HG02973 (cell line): ENCODE results near the gene NDUFV2.
"Not testable (repeated sequence)": the region's sequence is repeated elsewhere in the genome, so short reads cannot be mapped to it uniquely, and the experiment has no call there.

ENCODE experiments used
- ATAC-seq: cut with Tn5 transposase; IDR thresholded peaks from one replicate; pipeline ENCODE4 v1.9.1; 2021; ENCODE audit warnings: moderate library complexity; ENCODE audit not compliant: unreplicated experiment

Gene NDUFV2

GRCh38 chr18:9147440-9148202 lies 45.1 kb downstream of the NDUFV2 start:
- peak; percentile 46 for ATAC-seq

GRCh38 chr18:9148203-9148552 lies 45.7 kb downstream of the NDUFV2 start:
- ATAC-seq: no peak

- ATAC-seq: no peak
Observed at GRCh38 chr18:9150121-9150520, 47.6 kb downstream of the NDUFV2 start.

GRCh38 chr18:9153256-9153655 lies 50.8 kb downstream of the NDUFV2 start:
- no peak for ATAC-seq

GRCh38 chr18:9156604-9157249 lies 54.2 kb downstream of the NDUFV2 start:
- ATAC-seq: no peak

GRCh38 chr18:9157806-9158205 lies 55.3 kb downstream of the NDUFV2 start:
- no peak for ATAC-seq

GRCh38 chr18:9160014-9160413 lies 57.5 kb downstream of the NDUFV2 start:
- ATAC-seq: no peak

GRCh38 chr18:9162663-9163062 lies 60.2 kb downstream of the NDUFV2 start:
- ATAC-seq: not testable (repeated sequence)

GRCh38 chr18:9164149-9164548 lies 61.6 kb downstream of the NDUFV2 start:
- ATAC-seq: not testable (repeated sequence)

- not testable (repeated sequence) for ATAC-seq
Observed at GRCh38 chr18:9165883-9166282, 63.4 kb downstream of the NDUFV2 start.

- ATAC-seq: not testable (repeated sequence)
Observed at GRCh38 chr18:9169515-9169914, 67.0 kb downstream of the NDUFV2 start.

GRCh38 chr18:9171919-9172318 lies 69.4 kb downstream of the NDUFV2 start:
- not testable (repeated sequence) for ATAC-seq

- no peak for ATAC-seq
Observed at GRCh38 chr18:9172506-9173127, 70.1 kb downstream of the NDUFV2 start.

GRCh38 chr18:9173770-9174233 lies 71.3 kb downstream of the NDUFV2 start:
- ATAC-seq: no peak

GRCh38 chr18:9174302-9174701 lies 71.8 kb downstream of the NDUFV2 start:
- no peak for ATAC-seq

- no peak for ATAC-seq
Observed at GRCh38 chr18:9175115-9175514, 72.6 kb downstream of the NDUFV2 start.

- no peak for ATAC-seq
Observed at GRCh38 chr18:9177031-9177430, 74.5 kb downstream of the NDUFV2 start.

GRCh38 chr18:9177466-9177865 lies 75.0 kb downstream of the NDUFV2 start:
- no peak for ATAC-seq

- ATAC-seq: no peak
Observed at GRCh38 chr18:9178557-9178956, 76.1 kb downstream of the NDUFV2 start.

GRCh38 chr18:9181275-9181674 lies 78.8 kb downstream of the NDUFV2 start:
- no peak for ATAC-seq

GRCh38 chr18:9182852-9183399 lies 80.4 kb downstream of the NDUFV2 start:
- ATAC-seq: no peak
